Ovary (tissue), 9 donors: ENCODE results near the gene VAC14. TPM values are rescaled to one million over a fixed set of nuclear protein-coding genes. Genes with fewer than 3 reads are reported as not detected.

Experiments used
- DNase-seq, 5 donors: peaks; one replicate each; pipeline ENCODE4 v3.0.0-alpha.2; 2019 to 2020
- H3K27ac ChIP-seq, 2 donors: fragments of 200-600 bp; one replicate each; pipeline versions ENCODE4 v1.5.1 to v1.8.0; 2019 to 2022
- H3K27me3 ChIP-seq: fragments of 200-600 bp; one replicate; pipeline ENCODE4 v1.8.0; 2022
- H3K36me3 ChIP-seq: fragments of 200-600 bp; sonication (generic); one replicate; pipeline ENCODE4 v1.5.1; 2019
- H3K4me1 ChIP-seq: one replicate; pipeline ENCODE4 v1.8.1; 2013; ENCODE audit warnings: mild to moderate bottlenecking, moderate library complexity; ENCODE audit not compliant: insufficient read depth
- H3K4me3 ChIP-seq: fragments of 200-600 bp; sonication (generic); one replicate; pipeline ENCODE4 v1.5.1; 2017
- H3K9me3 ChIP-seq, 2 donors: fragments of 200-600 bp in 1 of 2; sonication (generic) in 1 of 2; one replicate each; pipeline versions ENCODE4 v1.5.1 to v1.8.1; 2013 to 2019; ENCODE audit warnings: mild to moderate bottlenecking in 1 of 2, moderate library complexity in 1 of 2
- CTCF ChIP-seq, 3 donors: fragments of 450-650 bp in 2 of 3; fragments of 200-600 bp in 1 of 3; IDR thresholded peaks; one replicate each; pipeline versions ENCODE4 v1.5.1 to v1.8.0; 2016 to 2022; ENCODE audit warnings: antibody characterized with exemption in 3 of 3, mild to moderate bottlenecking in 1 of 3
- EP300 ChIP-seq: sonication (generic); formaldehyde crosslinking; IDR thresholded peaks from one replicate; pipeline ENCODE4 v1.6.1; 2017; ENCODE audit warnings: antibody characterized with exemption
- POLR2A ChIP-seq: fragments of 450-650 bp; IDR thresholded peaks from one replicate; pipeline ENCODE4 v1.6.1; 2017; ENCODE audit warnings: antibody characterized with exemption, mild to moderate bottlenecking, moderate library complexity
- WGBS, 3 donors: extraction: QIAGEN DNeasy Blood & Tissue Kit in 1 of 3; methylation state at CpG; one replicate each; pipeline versions ENCODE4 v1.1.5 to v1.1.7; 2013 to 2017; 5-methylcytosine and 5-hydroxymethylcytosine counted together
- intact Hi-C, 4 donors: fragments of 100-400 bp; cut with DNase I; formaldehyde crosslinking; loops; one replicate each; pipeline versions ENCODE4 v1.11.0 to v1.15.1; 2022 to 2023
- polyA plus RNA-seq, 2 donors: library from polyadenylated mRNA; stranded (reverse); fragments of 200-250 nt in 1 of 2; fragments of 350-450 nt in 1 of 2; fragmentation: Illumina TruSeq in 1 of 2; extraction: RNeasy Lipid Tissue Mini Kit (QIAGEN cat#74804) in 1 of 2; gene quantifications; one replicate each; pipeline ENCODE4 v1.2.3, GENCODE V29; 2013 to 2014
- total RNA-seq, 7 donors: library from RNA; depleted of rRNA in 2 of 7; stranded (reverse); fragments of >200 nt in 2 of 7; fragmentation: NEBNext Ultra II Directional in 3 of 7; extraction: Animal tissue kit (Norgen Biotek cat#: 25700) in 3 of 7; gene quantifications; one replicate each; pipeline versions ENCODE4 v1.1.0 to v1.2.4, GENCODE V29; 2016 to 2023
- donor health status: DM: no; HTN: no; CAD: no; lungs with moderate emphysema.
- donor health status: DM: no; HTN: no; CAD: no.
- donor health status: Bipolar disorder and iron deficiency.
- donor health status: DM: yes; HTN: yes; CAD: no.
- donor health status: DM: no; HTN: no; CAD: no.
- donor health status: DM: yes; HTN: yes; CAD: no.

VAC14 gene
- total and polyA plus RNA-seq, 9 donors, result 9.9 to 32.4 (median 21.1) TPM

- intact Hi-C loops, result no loop called here
- TF ChIP-seq EP300 (no peak), POLR2A (no peak), CTCF (IDR thresholded peaks at IDR 0.05) (no peak)
- Histone ChIP-seq H3K36me3 (no peaks in the 10 kb centered on the region), H3K9me3 (no peaks in the 10 kb centered on the region), H3K27ac (no peak overlapping the region), H3K4me1 (peaks cover 7% of the 10 kb centered on the region), H3K27me3 (no peaks in the 10 kb centered on the region), H3K4me3 (no peak overlapping the region)
- DNase-seq, result no peak
- WGBS, 3 donors, result 95% methylated on average over 13 of the region's 13 CpGs
These were observed 26.7 kb downstream of the VAC14 start for GRCh38 chr16:70774261-70774660.

- TF ChIP-seq CTCF (IDR thresholded peaks at IDR 0.05) (no peak), POLR2A (no peak), EP300 (no peak)
- H3K4me3 ChIP-seq, result no peak overlapping the region
- WGBS, 3 donors, result 76 to 86% (median 82%) methylated on average over 1 of the region's 1 CpG
- no peak for DNase-seq
- H3K27me3 ChIP-seq, result no peaks in the 10 kb centered on the region
- H3K27ac ChIP-seq, result no peak overlapping the region
- H3K36me3 ChIP-seq, result no peaks in the 10 kb centered on the region
- intact Hi-C loops, result no loop called here
- H3K9me3 ChIP-seq, result no peaks in the 10 kb centered on the region
- H3K4me1 ChIP-seq, result no peaks in the 10 kb centered on the region
These were observed 28.5 kb downstream of the VAC14 start for GRCh38 chr16:70772493-70772892.

- Histone ChIP-seq H3K4me1 (no peaks in the 10 kb centered on the region), H3K9me3 (no peaks in the 10 kb centered on the region), H3K27me3 (no peaks in the 10 kb centered on the region), H3K27ac (no peak overlapping the region), H3K36me3 (no peaks in the 10 kb centered on the region), H3K4me3 (no peak overlapping the region)
- peak; percentile 50 to 83 (median 75) for DNase-seq
- intact Hi-C loops, result loop anchor here in 3 of 4 donors (1.0 to 2.0 kb wide), 2 partner anchors 90 to 91 kb away; no protein-coding TSS in a partner anchor
- TF ChIP-seq CTCF (IDR thresholded peaks at IDR 0.05) (peak; percentile 78 to 92 (median 89)), EP300 (no peak), POLR2A (peak; percentile 23)
- WGBS, 3 donors, result 23 to 28% (median 27%) methylated on average over 15 of the region's 15 CpGs
These were observed 30.1 kb downstream of the VAC14 start for GRCh38 chr16:70770626-70771552.

- TF ChIP-seq POLR2A (no peak), CTCF (IDR thresholded peaks at IDR 0.05) (no peak), EP300 (no peak)
- Histone ChIP-seq H3K4me1 (no peaks in the 10 kb centered on the region), H3K36me3 (no peaks in the 10 kb centered on the region), H3K9me3 (no peaks in the 10 kb centered on the region), H3K27me3 (no peaks in the 10 kb centered on the region), H3K27ac (no peak overlapping the region), H3K4me3 (no peak overlapping the region)
- no peak for DNase-seq
- WGBS, 3 donors, result 91 to 92% (median 92%) methylated on average over 9 of the region's 9 CpGs
- intact Hi-C loops, result loop anchor here in 2 of 4 donors (2.0 kb wide), 1 partner anchor 89 kb away; no protein-coding TSS in a partner anchor
These were observed 30.7 kb downstream of the VAC14 start for GRCh38 chr16:70770291-70770625.
